Motor neuron (in vitro differentiated cells): ENCODE data around the gene DPP10. TPM values are rescaled to one million over a fixed set of nuclear protein-coding genes. Genes with fewer than 3 reads are reported as not detected.
"Not testable (repeated sequence)": the region's sequence is repeated elsewhere in the genome, so short reads cannot be mapped to it uniquely, and the experiment has no call there.

ENCODE experiments used
- ATAC-seq, 8 experiments: fragments of 200-7000 bp; cut with Tn5 transposase; replicated peaks in 6 of 8; 2 replicates each; pipeline ENCODE4 v1.8.0; 2021; ENCODE audit warnings: mild to moderate bottlenecking in 8 of 8, moderate library complexity in 8 of 8
- H3K27ac ChIP-seq, 2 donors: fragments of 250-450 bp; sonication (Bioruptor Pico); 2 replicates each; pipeline ENCODE4 v1.9.0; 2021; ENCODE audit warnings: antibody characterized with exemption in 2 of 2, mild to moderate bottlenecking in 2 of 2, moderate library complexity in 1 of 2
- H3K4me1 ChIP-seq, 2 donors: fragments of 250-450 bp; sonication (Bioruptor Pico); replicated peaks in 1 of 2; 2 replicates each; pipeline ENCODE4 v1.6.1; 2021; ENCODE audit warnings: antibody characterized with exemption in 2 of 2, mild to moderate bottlenecking in 2 of 2, moderate library complexity in 1 of 2
- H3K4me3 ChIP-seq, 5 donors: fragments of 250-450 bp; sonication (Bioruptor Pico); 2 replicates each; pipeline ENCODE4 v1.9.0; 2021; ENCODE audit warnings: antibody characterized with exemption in 5 of 5, mild to moderate bottlenecking in 5 of 5, moderate library complexity in 4 of 5
- WGBS, 10 experiments: fragments of 450-650 bp; shearing (Covaris generic); methylation state at CpG; one replicate each; pipeline ENCODE4 v1.0.0; 2022; 5-methylcytosine and 5-hydroxymethylcytosine counted together
- in situ Hi-C, 9 experiments: fragments of 400-800 bp; cut with MboI; loops; one replicate each; pipeline ENCODE4 v1.15.0; 2021; ENCODE audit warnings: low sequenced_read_pairs in 9 of 9, low pct_unique_long_range_greater_than_20kb in 2 of 9; ENCODE audit not compliant: unreplicated experiment in 9 of 9
- total RNA-seq, 8 experiments: library from RNA; unstranded; fragments of 300-600 nt; gene quantifications; 2 replicates each; pipeline versions ENCODE4 v1.2.3 to v1.2.4, GENCODE V29; 2022

DPP10 gene
- total RNA-seq, 8 experiments from 2014 or later = 0.36 to 11.2 (median 6.7) TPM; not detected in 1

- peak in 5 of 8 experiments; percentile 24 to 99 (median 61) for ATAC-seq
- Histone ChIP-seq H3K4me1 (no peaks in the 10 kb centered on the region), H3K27ac (no peak overlapping the region), H3K4me3 (no peak overlapping the region)
- WGBS, 10 experiments = 0 to 100% (median 63%) methylated on average over 1 to 4 of the region's 4 CpGs; no CpG with 5 or more reads in 6 of the 10 experiments
- in situ Hi-C loops = no loop called here
Measured at GRCh38 chr2:115011721-115012120, 569.3 kb downstream of the DPP10 start.

DNA sequence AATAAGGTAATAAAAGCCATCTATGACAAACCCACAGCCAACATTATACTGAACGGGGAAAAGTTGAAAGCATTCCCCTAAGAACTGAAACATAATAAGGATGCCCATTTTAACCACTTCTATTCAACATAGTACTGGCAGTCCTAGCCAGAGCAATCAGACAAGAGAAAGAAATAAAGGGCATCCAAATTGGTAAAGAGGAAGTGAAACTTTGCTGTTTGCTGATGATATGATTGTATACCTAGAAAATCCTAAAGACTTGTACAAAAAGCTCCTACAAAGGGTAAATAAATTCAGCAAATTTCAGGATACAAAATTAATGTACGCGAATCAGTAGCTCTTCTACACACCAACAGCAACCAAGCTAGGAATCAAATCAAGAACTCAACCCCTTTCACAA lies 579.6 kb downstream of the DPP10 start:
- H3K4me3 ChIP-seq, in situ Hi-C loops, H3K4me1 ChIP-seq, ATAC-seq, H3K27ac ChIP-seq: not testable (repeated sequence)
- WGBS, 10 experiments = 0 to 100% (median 93%) methylated on average over 1 to 3 of the region's 3 CpGs; no CpG with 5 or more reads in 1 of the 10 experiments

DNA sequence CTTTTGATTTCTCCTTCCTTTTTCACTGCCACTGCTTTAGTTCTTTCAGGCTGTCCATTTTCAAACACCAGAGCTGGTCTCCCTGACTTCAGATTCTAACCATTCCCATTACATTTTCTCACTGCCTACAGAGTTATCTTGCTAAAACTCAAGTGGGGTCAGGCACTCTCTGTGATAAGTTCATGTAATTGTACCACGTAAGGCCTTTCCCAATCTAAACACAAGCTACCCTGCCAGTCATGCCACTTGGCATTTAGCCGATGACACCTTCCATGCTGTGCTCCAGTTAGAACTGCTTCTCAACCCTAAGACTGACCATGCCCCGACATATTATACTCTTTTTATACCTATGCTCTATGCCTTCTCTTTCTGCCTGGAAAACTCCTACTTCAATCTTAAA lies 592.4 kb downstream of the DPP10 start:
- H3K27ac ChIP-seq = no peak overlapping the region
- no peaks in the 10 kb centered on the region for H3K4me1 ChIP-seq
- in situ Hi-C loops = no loop called here
- no peak for ATAC-seq
- 0 to 100% (median 88%) methylated on average over 1 to 3 of the region's 3 CpGs; no CpG with 5 or more reads in 3 of the 10 experiments for WGBS, 10 experiments
- H3K4me3 ChIP-seq = no peak overlapping the region

DNA sequence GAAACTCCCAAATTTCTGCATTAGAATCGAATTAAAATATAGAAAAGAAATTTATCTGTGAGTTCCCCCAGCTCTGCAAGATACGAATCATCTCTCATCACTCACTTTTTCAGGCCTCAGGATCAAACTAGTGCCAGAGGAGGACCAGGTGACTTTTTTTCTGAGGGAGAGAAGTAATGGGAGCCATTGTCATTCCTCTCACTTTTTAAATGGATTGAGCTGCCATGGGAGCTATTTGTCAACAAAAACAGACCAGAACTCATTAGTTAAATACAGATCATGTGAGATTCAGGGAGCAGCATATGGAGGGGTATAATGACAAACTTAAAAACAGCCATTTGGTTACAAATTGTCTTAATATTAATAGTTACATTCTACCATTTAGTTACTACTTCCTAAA lies 594.4 kb downstream of the DPP10 start:
- Histone ChIP-seq H3K4me1 (no peaks in the 10 kb centered on the region), H3K27ac (no peak overlapping the region), H3K4me3 (no peak overlapping the region)
- in situ Hi-C loops = no loop called here
- 0 to 89% (median 62%) methylated on average over 1 to 2 of the region's 2 CpGs for WGBS, 10 experiments
- no peak for ATAC-seq

DNA sequence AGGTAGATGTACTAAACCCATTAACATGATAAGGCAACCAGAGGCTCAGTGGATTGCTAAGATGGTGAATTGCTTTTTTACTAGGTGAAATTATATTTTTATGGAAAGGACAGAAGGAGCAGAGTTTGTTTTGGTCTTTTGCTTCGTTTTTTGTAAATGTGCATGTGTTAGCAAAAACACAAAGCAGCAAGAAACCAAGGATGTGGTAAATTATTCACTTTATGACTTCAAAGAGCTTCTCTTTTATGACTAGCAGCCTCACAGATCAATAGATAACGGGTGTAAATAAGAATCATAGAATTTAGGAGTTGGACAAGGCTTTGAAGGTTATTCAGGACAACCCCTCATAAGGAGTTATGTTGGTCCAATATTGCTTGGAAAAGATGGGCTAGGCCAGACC lies 615.0 kb downstream of the DPP10 start:
- Histone ChIP-seq H3K4me1 (no peaks in the 10 kb centered on the region), H3K27ac (no peak overlapping the region), H3K4me3 (no peak overlapping the region)
- in situ Hi-C loops = no loop called here
- no peak for ATAC-seq
- WGBS, 10 experiments = 0 to 65% (median 28%) methylated on average over 1 to 2 of the region's 2 CpGs; no CpG with 5 or more reads in 2 of the 10 experiments

DNA sequence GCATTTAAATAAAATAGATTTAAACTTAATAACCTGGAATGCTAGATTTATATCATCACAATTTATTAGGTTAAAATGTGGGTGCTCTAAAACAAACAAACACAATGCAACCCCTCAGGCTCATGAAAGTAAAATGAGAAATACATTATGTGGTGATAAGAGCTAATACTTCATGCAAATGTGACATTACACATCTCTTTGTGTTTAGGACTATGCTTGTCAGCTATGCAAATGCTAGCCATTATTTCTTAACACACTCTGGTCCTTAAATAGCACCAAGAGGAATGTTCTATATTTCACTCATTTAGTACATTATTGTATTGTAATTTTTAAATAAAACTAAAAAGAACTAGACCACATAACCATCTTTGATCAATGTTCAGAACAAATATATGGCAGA lies 627.6 kb downstream of the DPP10 start:
- in situ Hi-C loops = no loop called here
- H3K4me1 ChIP-seq = no peaks in the 10 kb centered on the region

GRCh38 chr2:115071534-115071933 lies 629.1 kb downstream of the DPP10 start:
- no peak overlapping the region for H3K4me3 ChIP-seq
- in situ Hi-C loops = no loop called here
- no peak overlapping the region for H3K27ac ChIP-seq
- ATAC-seq = no peak
- H3K4me1 ChIP-seq = no peaks in the 10 kb centered on the region
- 0 to 100% (median 87%) methylated on average over 1 to 4 of the region's 4 CpGs; no CpG with 5 or more reads in 1 of the 10 experiments for WGBS, 10 experiments

More for the DNA sequence above, 627.6 kb downstream of the DPP10 start:
- Histone ChIP-seq H3K27ac (no peak overlapping the region), H3K4me3 (no peak overlapping the region)
- peak in 3 of 8 experiments; percentile 23 to 53 (median 50) for ATAC-seq

- in situ Hi-C loops = no loop called here
- 0 to 83% (median 40%) methylated on average over 2 of the region's 2 CpGs; no CpG with 5 or more reads in 3 of the 10 experiments for WGBS, 10 experiments
- Histone ChIP-seq H3K4me3 (no peak overlapping the region), H3K4me1 (no peaks in the 10 kb centered on the region), H3K27ac (no peak overlapping the region)
- ATAC-seq = no peak
Measured at GRCh38 chr2:115075800-115076199, 633.4 kb downstream of the DPP10 start.

- WGBS, 10 experiments = 0 to 100% (median 67%) methylated on average over 1 of the region's 1 CpG; no CpG with 5 or more reads in 2 of the 10 experiments
- ATAC-seq = no peak
Measured at GRCh38 chr2:115077626-115078025, 635.2 kb downstream of the DPP10 start.

GRCh38 chr2:115083225-115083624 lies 640.8 kb downstream of the DPP10 start:
- no peak overlapping the region for H3K4me3 ChIP-seq
- WGBS, 10 experiments = 16 to 88% (median 76%) methylated on average over 2 to 4 of the region's 4 CpGs; no CpG with 5 or more reads in 1 of the 10 experiments
- H3K4me1 ChIP-seq = no peaks in the 10 kb centered on the region
- H3K27ac ChIP-seq = no peak overlapping the region
- in situ Hi-C loops = no loop called here
- peak in 1 of 8 experiments; percentile 80 for ATAC-seq

More at GRCh38 chr2:115077626-115078025, 635.2 kb downstream of the DPP10 start:
- in situ Hi-C loops = no loop called here
- no peak overlapping the region for H3K4me3 ChIP-seq
- no peak overlapping the region for H3K27ac ChIP-seq
- H3K4me1 ChIP-seq = no peaks in the 10 kb centered on the region

DNA sequence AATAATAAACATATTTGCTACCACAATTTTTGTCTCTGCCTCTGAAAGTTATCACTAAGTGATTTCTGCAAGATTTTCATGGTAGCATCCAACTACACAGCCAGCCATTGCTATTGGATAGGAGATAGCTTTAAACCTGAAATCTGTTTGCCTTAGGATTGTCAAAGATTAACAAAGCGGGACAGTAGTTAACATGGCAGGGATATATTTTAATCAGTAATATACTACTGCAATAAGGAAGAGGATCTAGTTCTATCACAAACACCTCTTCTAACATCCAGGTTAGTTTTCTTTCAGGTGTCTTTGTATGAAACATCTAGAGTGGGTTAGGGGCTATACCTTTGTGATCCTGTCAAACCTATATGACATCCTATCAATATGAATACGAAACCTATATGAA lies 641.3 kb downstream of the DPP10 start:
- H3K4me3 ChIP-seq = no peak overlapping the region
- no peak overlapping the region for H3K27ac ChIP-seq
- 0 to 100% (median 80%) methylated on average over 1 to 2 of the region's 2 CpGs for WGBS, 10 experiments
- no peak for ATAC-seq
- in situ Hi-C loops = no loop called here
- H3K4me1 ChIP-seq = no peaks in the 10 kb centered on the region

- Histone ChIP-seq H3K27ac (no peak overlapping the region), H3K4me3 (no peak overlapping the region), H3K4me1 (no peaks in the 10 kb centered on the region)
- no peak for ATAC-seq
- in situ Hi-C loops = no loop called here
- 0 to 100% (median 66%) methylated on average over 1 to 4 of the region's 5 CpGs; no CpG with 5 or more reads in 5 of the 10 experiments for WGBS, 10 experiments
Measured at GRCh38 chr2:115084446-115084845, 642.0 kb downstream of the DPP10 start.

DNA sequence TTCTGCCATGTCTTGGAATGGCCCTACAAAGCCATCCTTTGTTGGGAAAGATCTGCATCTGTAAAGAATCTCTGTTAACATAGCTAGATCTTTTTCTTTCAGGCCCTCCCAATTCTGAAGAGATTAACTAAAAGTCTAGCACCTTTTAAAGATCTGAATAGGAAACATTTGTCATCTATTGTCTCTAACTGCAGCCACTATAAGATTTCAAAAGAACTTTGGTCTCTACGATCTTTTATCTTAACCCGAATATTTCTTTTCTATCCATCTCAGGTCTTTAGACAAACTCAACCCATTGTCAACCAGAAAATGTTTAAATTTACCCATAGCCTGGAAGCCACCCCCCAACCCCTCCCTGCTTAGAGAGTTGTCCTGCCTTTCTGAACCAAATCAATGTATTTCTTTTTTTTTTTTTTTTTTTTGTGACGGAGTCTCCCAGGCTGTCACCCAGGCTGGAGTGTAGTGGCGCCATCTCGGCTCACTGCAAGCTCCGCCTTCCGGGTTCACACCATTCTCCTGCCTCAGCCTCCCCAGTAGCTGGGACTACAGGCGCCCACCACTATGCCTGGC lies 643.7 kb downstream of the DPP10 start:
- in situ Hi-C loops, ATAC-seq: not testable (repeated sequence)
- WGBS, 10 experiments = 5 to 78% (median 53%) methylated on average over 1 to 8 of the region's 8 CpGs; no CpG with 5 or more reads in 1 of the 10 experiments

GRCh38 chr2:115094441-115094840 lies 652.0 kb downstream of the DPP10 start:
- Histone ChIP-seq H3K4me3 (no peak overlapping the region), H3K27ac (no peak overlapping the region), H3K4me1 (no peaks in the 10 kb centered on the region)
- no peak for ATAC-seq
- WGBS, 10 experiments = 25 to 96% (median 77%) methylated on average over 2 to 4 of the region's 4 CpGs; no CpG with 5 or more reads in 2 of the 10 experiments
- in situ Hi-C loops = no loop called here

More for the DNA sequence above, 643.7 kb downstream of the DPP10 start:
- not testable (repeated sequence) for H3K4me3 ChIP-seq, H3K4me1 ChIP-seq, H3K27ac ChIP-seq
